Measurements from ENCODE around the gene SOX13. TPM values are rescaled to one million over a fixed set of nuclear protein-coding genes. Genes with fewer than 3 reads are reported as not detected.
"Not testable (repeated sequence)": the region's sequence is repeated elsewhere in the genome, so short reads cannot be mapped to it uniquely, and the experiment has no call there.

Gene SOX13
- total RNA-seq, 1 donor from 2014 or later: 41.0 TPM

DNA sequence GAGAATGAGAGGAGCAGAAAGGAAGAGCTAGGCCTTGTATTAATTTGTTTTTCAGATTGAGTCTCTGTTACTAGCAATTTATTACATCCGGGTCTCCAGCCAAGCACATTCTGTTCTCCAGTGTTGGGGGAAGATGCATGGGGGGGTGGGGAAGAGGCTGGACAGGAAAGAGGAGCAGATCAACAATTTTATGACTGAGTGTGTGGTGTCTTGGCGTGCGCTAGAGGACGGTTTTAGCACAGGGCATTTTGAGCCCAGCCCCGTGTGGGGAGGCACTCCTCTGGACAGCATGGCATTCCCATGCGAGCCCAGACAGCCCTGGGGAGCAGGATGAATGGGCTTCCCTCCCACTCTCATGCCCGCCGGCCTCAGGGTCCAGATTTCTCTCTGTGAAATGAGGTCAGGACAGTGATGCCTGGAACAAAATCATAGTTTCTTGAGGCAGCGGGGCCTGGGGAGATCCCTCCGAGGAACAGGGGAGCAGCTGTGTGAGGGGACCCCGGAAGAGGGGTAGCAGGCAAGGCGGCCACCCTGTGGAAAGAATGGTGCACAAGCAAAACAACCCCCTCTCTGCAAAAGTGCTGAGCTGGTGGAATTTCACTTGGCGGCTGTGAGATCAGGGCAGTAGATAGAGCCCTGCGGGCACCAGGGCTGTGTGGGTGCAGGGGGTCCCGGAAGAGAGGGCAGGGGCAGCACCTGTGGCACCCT, 16.3 kb downstream of the SOX13 start:
- DNase-seq (ENCODE audit: extremely low spot score in 2 of 2): no peak
- Histone ChIP-seq H3K27me3 (no peaks in the 10 kb centered on the region), H3K4me3 (peak overlapping the region; percentile 19 to 41), H3K36me3 (no peaks in the 10 kb centered on the region), H3K9me3 (no peaks in the 10 kb centered on the region), H3K27ac (peak overlapping the region; percentile 92), H3K4me1 (peaks cover 96% of the 10 kb centered on the region)
- intact Hi-C loops (cut with DNase I): no loop called here
- TF ChIP-seq POLR2AphosphoS5 (IDR thresholded peaks at IDR 0.05; ENCODE audit: insufficient read depth in 1 of 2, low read depth in 1 of 2) (peak; percentile 85), POLR2A (IDR thresholded peaks at IDR 0.05) (peak in 1 of 2 donors; percentile 10)
- TF ChIP-seq, protein P1, sequence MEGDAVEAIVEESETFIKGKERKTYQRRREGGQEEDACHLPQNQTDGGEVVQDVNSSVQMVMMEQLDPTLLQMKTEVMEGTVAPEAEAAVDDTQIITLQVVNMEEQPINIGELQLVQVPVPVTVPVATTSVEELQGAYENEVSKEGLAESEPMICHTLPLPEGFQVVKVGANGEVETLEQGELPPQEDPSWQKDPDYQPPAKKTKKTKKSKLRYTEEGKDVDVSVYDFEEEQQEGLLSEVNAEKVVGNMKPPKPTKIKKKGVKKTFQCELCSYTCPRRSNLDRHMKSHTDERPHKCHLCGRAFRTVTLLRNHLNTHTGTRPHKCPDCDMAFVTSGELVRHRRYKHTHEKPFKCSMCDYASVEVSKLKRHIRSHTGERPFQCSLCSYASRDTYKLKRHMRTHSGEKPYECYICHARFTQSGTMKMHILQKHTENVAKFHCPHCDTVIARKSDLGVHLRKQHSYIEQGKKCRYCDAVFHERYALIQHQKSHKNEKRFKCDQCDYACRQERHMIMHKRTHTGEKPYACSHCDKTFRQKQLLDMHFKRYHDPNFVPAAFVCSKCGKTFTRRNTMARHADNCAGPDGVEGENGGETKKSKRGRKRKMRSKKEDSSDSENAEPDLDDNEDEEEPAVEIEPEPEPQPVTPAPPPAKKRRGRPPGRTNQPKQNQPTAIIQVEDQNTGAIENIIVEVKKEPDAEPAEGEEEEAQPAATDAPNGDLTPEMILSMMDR (IDR thresholded peaks at IDR 0.05): no peak

DNA sequence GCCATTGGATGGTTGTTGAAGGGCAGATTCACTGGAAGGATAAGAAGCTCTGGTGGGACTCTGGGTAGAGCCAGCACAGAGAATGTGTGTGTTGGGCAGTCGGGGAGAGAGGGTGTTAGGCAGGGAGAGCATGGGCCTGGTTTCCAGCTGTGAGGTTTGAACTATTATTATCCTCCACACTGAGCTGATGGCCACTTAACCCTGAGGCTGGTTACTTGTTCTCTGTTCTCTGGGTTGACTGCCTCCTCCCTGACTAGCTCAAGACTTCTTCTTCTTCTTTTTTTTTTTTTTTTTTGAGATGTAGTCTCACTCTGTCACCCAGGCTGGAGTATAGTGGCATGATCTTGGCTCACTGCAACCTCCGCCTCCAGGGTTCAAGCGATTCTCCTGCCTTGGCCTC, 17.2 kb downstream of the SOX13 start:
- Histone ChIP-seq H3K4me3 (peak overlapping the region in 1 of 2 donors; percentile 41), H3K27ac (peak overlapping the region; percentile 92), H3K4me1 (peaks cover 97% of the 10 kb centered on the region)
- H3K9me3 ChIP-seq; H3K27me3 ChIP-seq; DNase-seq (ENCODE audit: extremely low spot score in 2 of 2); intact Hi-C loops (cut with DNase I); H3K36me3 ChIP-seq: not testable (repeated sequence)

DNA sequence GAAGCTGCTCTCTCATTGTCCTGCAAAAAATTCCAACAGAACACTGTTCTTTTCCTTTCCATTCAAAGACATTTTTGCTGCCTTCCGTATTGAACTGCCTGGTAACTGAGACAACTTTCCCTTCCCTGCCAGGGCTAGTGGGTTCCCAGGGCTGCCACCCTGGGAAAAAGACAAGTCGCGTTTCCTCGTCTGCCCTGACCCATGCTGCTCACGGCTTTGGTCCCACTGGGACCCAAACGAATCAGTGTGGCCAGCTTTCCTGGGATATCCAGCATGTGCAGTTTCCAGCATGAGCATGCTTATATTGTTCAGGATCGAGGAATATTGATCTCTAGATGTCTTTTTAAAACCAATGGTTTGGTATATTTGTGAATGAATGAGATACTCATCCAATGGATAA, 18.2 kb downstream of the SOX13 start:
- intact Hi-C loops (cut with DNase I): no loop called here
- peaks cover 93% of the 10 kb centered on the region for H3K4me1 ChIP-seq
- TF ChIP-seq, protein P1 (IDR thresholded peaks at IDR 0.05): no peak
- TF ChIP-seq POLR2AphosphoS5 (IDR thresholded peaks at IDR 0.05; ENCODE audit: insufficient read depth in 1 of 2, low read depth in 1 of 2) (no peak), POLR2A (IDR thresholded peaks at IDR 0.05) (no peak)

DNA sequence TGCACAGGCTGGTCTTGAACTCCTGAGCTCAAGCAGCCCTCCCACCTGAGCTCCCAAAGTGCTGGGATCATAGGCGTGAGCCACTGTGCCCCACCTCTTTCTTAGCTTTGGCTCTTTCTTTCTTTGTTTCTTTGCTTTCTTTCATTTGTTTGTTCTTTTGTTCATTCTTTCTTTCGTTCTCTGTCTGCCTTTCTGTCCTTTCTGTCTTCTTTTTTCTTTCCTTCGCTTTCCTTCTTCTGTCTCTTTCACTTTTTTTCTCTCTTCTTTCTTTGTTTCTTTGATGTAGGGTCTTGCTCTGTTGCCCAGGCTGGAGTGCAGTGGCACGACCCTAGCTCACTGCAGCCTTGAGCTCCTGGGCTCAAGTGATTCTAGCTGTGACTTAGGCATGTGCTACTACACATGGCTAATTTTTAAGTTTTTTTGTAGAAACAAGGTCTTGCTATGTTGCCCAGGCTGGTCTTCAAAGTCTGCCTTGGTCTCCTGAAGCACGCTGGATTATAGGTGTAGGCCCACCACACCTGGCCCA, 18.9 kb downstream of the SOX13 start:
- no peak for TF ChIP-seq POLR2A (IDR thresholded peaks at IDR 0.05)
- TF ChIP-seq POLR2AphosphoS5 (IDR thresholded peaks at IDR 0.05; ENCODE audit: insufficient read depth in 1 of 2, low read depth in 1 of 2): no peak
- TF ChIP-seq, protein P1 (IDR thresholded peaks at IDR 0.05): no peak
- H3K27ac ChIP-seq: peak overlapping the region; percentile 40
- DNase-seq (ENCODE audit: extremely low spot score in 2 of 2): no peak
- no peak overlapping the region for H3K4me3 ChIP-seq
- H3K27me3 ChIP-seq: no peaks in the 10 kb centered on the region
- intact Hi-C loops (cut with DNase I): no loop called here
- no peaks in the 10 kb centered on the region for H3K9me3 ChIP-seq
- H3K36me3 ChIP-seq: no peaks in the 10 kb centered on the region
- peaks cover 88% of the 10 kb centered on the region for H3K4me1 ChIP-seq

More for the DNA sequence above, 18.2 kb downstream of the SOX13 start:
- Histone ChIP-seq H3K27me3 (no peaks in the 10 kb centered on the region), H3K9me3 (no peaks in the 10 kb centered on the region), H3K27ac (peak overlapping the region; percentile 92), H3K36me3 (no peaks in the 10 kb centered on the region), H3K4me3 (no peak overlapping the region)
- DNase-seq (ENCODE audit: extremely low spot score in 2 of 2): no peak

DNA sequence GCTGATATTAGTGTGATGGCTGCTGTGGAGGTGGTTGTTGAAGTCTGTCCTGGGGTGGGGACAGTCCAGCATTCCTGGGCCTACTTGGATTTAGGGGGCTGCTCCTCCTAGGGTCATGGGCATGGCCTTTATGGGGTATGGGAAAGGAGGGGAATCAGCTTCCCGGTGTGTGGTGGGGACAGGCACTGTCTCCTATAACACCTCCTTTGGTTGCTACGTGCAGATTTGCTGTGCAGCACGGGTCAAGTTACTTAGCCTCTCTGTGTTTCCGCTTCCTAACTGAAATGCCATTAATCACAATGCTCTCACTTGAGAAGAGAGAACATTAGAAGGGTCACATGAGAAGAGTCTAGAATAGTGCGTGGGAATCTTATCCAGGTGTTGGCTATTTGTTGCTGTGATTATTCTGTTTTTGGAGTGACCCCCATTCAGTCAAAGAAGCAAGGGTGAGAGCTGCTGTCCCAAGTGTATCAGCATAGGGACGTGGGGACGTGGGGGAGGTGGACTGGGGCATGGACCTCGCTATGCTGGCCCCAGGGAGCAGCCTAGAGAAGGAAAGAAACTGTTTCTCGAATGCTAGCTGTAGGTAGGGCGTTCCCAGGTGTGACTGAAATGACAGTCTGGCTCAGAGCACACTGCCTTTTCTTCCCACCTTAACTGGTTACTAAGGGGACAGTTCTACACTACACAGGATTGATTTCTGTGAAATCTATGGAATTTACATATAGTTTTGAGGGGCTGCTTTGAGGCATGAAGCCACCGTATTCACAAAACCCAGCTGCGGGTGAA, 19.9 kb downstream of the SOX13 start:
- TF ChIP-seq, protein P1 (IDR thresholded peaks at IDR 0.05): no peak
- no peak for TF ChIP-seq POLR2A (IDR thresholded peaks at IDR 0.05)
- TF ChIP-seq POLR2AphosphoS5 (IDR thresholded peaks at IDR 0.05; ENCODE audit: insufficient read depth in 1 of 2, low read depth in 1 of 2): no peak
- DNase-seq (ENCODE audit: extremely low spot score in 2 of 2): no peak
- intact Hi-C loops (cut with DNase I): no loop called here
- H3K36me3 ChIP-seq: no peaks in the 10 kb centered on the region
- H3K27me3 ChIP-seq: no peaks in the 10 kb centered on the region
- H3K4me3 ChIP-seq: no peak overlapping the region
- H3K27ac ChIP-seq: peak overlapping the region; percentile 40
- H3K4me1 ChIP-seq: peaks cover 81% of the 10 kb centered on the region
- no peaks in the 10 kb centered on the region for H3K9me3 ChIP-seq

Data from vagina (tissue), 2 donors.